ENCODE data around the gene BTAF1. TPM values are rescaled to one million over a fixed set of nuclear protein-coding genes. Genes with fewer than 3 reads are reported as not detected.

The BTAF1 gene
- total and polyA plus RNA-seq, 10 of the 15 experiments (the other 5 are each of a cell fraction or from before 2014, with no cell fraction given): 11.8 to 157 (median 55.5) TPM

- no peak for TF ChIP-seq BCLAF1 (IDR thresholded peaks at IDR 0.05)
- no peak for TF ChIP-seq RELB (IDR thresholded peaks at IDR 0.05; ENCODE audit: low read depth)
- TF ChIP-seq CUX1 (IDR thresholded peaks at IDR 0.05; ENCODE audit: insufficient replicate concordance, low read depth, low read length): no peak
- TF ChIP-seq ZNF274 (IDR thresholded peaks at IDR 0.05; ENCODE audit: insufficient read depth, insufficient read length): no peak
- no peak for TF ChIP-seq RFX5 (IDR thresholded peaks at IDR 0.05; ENCODE audit: low read depth, low read length)
- TF ChIP-seq E2F8 (IDR thresholded peaks at IDR 0.05; ENCODE audit: low read depth, partially characterized antibody): peak; percentile 59
- no peak for TF ChIP-seq TCF7 (IDR thresholded peaks at IDR 0.05; ENCODE audit: borderline replicate concordance)
- TF ChIP-seq CHD2 (IDR thresholded peaks at IDR 0.05; ENCODE audit: borderline replicate concordance, low read depth, low read length): peak; percentile 34; the same call in 1 of the 2 replicates
- peak; percentile 45 for TF ChIP-seq RUNX3 (IDR thresholded peaks at IDR 0.05; ENCODE audit: low read length)
- peak; percentile 78 for TF ChIP-seq DPF2 (IDR thresholded peaks at IDR 0.05)
- TF ChIP-seq PBX3 (IDR thresholded peaks at IDR 0.05; ENCODE audit: insufficient replicate concordance, low read depth, low read length): no peak
- peak; percentile 31 for TF ChIP-seq MYC (IDR thresholded peaks at IDR 0.05; ENCODE audit: insufficient read depth, insufficient read length, insufficient replicate concordance, low read length, severe bottlenecking)
- no peak for TF ChIP-seq ZNF622 (IDR thresholded peaks at IDR 0.05)
- TF ChIP-seq ZNF24 (IDR thresholded peaks at IDR 0.05): no peak
- TF ChIP-seq RCOR1 (conservative IDR thresholded peaks at IDR 0.05; ENCODE audit: low read depth, low read length): no peak
Measured at GRCh38 chr10:91923371-91924211, at the start of gene BTAF1 (continued).

Measured in GM12878 (cell line).